CMK (cell line): ENCODE measurements around the gene HELZ.

ENCODE experiments used
- DNase-seq: peaks from one replicate; pipeline ENCODE4 v3.0.0-alpha.2; 2010; ENCODE audit warnings: low read depth

HELZ gene

DNA sequence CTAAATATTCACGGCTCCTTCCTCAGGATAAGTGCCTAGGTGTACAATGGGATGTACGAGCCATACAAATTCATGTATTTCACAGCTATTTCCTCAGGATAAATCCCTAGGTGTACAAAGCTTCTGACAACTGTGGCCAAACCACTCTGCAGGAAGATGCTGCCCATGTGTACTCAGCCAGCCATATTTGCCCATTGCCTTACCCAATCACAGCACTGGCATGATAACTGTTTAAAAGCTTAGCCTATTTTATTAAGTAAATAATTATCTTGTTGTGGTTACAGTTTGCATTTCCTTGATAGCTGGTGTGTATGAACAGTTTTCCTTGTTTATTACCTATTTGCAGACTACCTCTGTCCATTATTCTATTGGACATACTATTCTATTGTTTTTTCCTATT, 165.5 kb downstream of the HELZ start:
- no peak for DNase-seq

DNA sequence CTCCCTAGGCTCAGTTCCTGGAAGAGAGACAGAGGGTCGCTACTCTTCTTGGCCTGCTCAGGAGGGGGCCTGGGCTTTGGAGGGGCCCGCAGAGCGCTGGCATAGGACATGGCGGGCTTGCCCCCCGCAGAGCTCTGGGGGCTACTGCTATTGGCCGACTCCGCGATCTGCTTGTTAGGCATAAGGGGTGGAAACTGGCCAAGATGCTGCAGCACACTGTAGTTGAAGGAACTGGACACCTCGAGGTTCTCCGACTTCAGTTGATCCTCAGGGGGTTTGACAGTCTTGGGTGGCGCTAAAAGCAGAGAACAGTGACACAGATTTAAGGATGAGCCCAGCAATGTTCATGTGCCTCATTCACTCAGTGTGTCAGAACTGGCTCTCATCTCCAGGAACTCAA, 166.7 kb downstream of the HELZ start:
- no peak for DNase-seq

DNA sequence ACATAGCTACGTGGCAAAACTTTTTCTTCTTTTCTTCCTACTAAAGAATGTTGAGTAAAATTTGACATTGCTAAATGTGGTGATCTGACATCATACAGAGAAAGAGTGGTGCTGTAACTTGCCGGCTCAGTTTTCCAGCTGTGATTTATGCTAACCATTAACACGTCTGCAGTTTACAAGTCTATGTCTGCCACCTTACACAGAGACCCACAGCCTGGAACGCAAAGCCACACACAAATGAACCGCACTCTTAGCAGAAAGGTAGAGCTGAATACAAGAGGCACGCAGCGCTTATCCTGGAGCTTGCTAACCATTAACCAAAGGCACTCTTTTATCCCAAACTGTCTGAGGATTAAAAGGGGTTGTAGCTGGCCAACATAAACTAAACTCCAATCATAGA, 168.7 kb downstream of the HELZ start:
- no peak for DNase-seq

DNA sequence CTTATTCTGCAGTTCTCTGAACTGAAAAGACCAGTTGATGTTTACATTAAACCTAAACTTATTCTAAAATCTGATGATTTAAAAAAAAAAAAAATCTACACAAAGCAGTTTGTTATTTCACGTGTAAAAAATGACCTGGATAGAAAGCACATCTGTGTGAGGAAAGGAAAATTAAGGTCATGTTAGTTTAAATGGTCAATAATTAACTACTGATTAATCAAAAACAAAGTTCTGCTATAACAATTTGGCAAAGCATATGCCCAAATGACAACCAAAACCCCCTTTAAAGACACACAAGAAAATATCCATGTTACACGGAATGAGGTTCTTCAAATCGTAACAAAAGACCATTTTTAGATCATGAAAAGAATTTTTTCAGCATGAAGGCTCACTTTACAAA, 170.2 kb downstream of the HELZ start:
- DNase-seq = no peak

DNA sequence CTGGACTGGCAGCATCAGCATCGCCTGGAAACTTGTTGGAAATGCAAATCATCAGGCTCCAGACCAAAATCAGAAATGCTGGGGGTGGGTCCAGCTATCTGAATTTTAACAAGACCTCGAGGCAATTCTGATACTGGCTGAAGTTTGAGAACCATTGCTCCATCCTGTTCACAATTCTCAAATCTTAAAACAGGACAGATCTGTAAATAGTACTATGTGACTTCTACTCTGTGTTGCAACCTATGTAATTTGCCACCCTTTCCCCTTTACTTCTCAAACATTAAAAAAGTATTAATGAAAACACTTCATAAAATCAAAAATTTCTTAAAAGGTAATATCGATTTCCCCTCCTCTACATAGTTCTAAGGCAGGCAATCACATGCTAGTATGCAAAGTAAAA, 172.1 kb downstream of the HELZ start:
- DNase-seq = no peak

DNA sequence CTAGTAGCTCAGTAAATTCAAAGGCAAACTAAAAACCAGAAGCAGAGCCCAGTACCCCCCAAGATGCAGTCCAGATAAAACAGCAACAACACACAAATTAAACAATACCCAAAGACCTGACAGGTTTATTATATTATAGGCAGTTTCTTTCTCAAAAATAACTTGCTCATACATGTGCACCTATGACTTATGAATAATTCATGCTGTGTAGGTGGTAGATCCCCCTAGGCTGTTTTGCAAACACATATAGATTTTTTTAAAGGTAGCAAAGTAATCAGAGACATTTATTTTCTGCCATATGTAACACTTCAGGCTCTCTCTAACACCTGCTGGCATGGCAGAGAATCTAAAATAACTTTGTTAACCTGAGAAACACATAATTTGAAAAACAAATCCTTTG, 173.4 kb downstream of the HELZ start:
- no peak for DNase-seq

DNA sequence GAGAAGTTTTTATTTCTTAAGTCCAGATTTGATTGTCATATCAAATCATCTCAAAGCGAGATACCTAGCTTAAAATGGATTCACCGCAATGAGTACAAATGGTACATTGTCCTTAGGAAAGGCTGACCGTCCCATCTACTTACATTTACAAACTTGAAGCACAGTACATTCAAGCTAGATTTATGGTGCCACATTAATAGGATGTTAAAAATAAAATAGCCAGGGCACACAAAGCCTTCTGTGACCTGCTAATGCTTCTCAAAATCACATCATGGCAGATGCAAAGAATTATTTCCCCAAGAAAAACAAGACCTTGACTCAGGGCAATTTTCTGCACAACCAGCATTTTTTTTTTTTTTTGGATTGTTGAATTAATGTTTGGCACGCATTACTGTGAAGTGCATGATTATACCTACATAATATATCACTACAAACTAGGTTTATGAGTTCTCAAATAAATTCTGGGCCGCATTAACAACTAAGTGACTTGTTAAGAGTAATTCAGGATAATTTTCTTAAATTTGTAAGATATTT, 175.3 kb downstream of the HELZ start:
- DNase-seq = no peak

DNA sequence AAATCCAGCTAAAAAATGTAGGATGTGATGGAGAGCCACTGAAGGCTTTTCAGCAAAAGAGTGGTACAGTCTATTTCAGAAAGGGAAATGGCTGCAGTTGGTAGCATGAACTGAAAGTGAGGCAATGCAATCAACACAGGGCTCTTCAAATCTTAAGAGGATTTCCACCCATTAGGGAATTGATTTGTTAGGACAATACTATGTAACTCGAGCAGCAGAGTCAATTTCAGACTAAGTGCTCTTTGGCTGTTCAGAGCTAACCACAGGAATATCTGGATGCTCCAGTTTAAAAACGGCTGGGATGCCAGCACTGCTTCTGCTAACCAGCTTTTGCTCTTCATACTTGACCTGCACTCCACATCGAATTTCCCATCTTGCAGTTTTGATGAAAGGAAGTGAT, 176.0 kb downstream of the HELZ start:
- no peak for DNase-seq

DNA sequence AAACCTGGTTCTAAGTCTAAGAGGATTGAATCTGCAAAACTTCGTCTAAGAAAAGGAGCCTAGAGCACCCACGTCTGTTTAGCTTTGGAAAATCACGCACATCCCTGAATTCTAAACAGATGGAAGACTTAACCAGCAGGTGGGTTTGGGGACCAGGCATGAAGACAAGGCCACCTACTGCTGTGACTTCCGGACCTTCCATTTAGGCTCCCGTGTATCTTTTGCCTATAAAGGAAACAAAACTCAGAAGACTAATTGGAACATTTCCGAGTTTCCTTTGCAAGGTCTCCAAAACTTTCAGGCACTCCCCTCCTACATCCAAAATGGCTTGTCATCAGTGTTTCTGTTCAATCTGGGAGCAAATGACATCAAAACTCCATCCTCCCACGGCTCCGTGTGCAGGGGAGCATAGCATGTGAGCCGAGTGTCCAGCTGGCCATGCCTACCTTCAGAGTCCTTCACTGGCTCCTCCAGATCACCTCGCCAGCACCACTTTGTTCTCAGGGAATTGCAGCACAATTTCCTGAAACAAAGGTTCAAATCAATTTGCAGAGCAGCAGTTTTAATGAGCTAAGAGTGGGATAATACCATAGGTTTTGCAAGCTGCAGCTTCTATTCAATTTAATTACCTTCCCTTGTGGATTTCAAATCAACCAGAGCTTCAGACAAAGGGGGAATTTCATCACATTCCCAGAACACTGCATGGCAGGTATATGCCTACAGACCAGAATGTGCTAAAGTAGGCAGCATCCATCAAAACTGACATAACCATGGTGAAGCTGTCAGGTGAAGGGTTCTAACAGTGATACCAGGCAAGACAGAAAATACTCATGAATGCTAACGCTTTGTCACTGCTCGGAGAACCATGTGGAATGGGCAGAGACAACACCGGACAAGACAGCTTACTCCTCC, 177.2 kb downstream of the HELZ start:
- no peak for DNase-seq

DNA sequence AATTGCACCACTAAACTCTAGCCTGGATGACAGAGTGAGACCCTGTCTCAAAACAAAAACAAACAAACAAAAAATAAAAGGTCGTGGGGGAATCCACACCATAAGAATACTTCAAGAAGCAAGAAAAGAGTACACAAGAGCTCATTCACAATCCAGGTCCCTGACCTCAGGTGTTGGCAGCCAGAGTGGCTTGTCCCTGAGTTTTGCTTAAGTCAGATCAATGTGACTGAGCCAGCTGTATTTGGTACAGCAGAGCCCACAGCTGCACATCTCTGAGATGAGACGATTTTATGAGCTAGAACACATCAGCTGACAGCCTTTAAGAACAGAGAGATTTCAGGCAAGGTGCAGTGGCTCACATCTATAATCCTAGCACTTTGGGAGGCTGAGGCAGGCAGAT, 178.3 kb downstream of the HELZ start:
- DNase-seq = no peak

DNA sequence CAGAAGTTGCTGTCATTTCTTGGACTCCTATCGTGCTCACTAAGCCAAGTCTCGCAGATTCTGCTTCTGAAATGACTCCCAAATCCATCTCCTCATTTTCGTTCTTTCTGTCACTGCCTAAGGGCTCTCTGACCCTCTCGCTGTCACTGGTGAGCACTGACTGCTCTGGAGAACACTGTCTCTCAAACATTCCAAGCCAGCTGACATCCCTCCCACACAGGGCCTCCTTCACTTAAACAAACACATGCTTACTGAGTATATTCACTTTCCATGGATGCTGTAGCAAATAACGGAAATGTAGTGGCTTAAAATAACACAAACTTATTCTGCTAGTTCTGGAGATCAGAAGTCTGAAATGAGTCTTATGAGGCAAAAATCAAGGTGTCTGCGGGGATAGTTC, 181.9 kb downstream of the HELZ start:
- no peak for DNase-seq

DNA sequence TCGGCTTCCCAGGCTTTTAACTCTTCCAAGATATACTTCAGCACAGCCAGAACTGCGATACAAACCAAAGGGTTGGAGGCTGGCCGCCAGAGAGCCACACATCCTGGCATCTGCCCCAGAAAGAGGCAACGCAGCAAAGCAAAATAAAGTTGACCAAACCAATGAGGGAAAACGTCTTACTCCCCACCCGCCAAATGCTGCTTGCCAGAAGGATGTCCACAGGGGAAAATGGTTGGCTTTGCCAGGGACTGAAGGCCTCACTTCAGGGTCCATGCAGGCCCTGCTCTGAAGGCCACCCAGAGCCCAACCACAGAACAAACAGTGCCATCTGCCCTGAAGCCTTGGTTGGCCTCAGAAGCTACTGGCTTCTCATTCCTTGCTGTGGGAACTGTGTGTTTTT, 185.6 kb downstream of the HELZ start:
- no peak for DNase-seq

DNA sequence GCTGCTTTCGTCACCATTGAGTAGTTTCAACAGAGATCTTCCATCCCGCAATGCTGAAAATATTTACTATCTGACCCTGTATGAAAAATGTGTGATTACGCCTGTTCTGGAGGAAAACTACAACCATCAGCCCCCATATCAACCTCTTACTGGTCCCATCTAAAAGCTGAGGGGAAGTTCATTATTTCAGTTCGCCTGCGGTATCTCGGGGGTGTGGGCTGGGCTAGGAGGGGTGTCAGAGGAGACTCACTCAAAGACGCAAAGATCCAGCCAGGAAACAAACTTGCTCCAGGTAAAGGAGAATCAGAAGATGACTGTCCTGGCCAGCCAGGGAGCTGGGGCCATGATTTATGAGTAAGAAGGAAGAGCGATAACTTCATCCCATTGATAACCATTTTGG, 187.0 kb downstream of the HELZ start:
- no peak for DNase-seq

DNA sequence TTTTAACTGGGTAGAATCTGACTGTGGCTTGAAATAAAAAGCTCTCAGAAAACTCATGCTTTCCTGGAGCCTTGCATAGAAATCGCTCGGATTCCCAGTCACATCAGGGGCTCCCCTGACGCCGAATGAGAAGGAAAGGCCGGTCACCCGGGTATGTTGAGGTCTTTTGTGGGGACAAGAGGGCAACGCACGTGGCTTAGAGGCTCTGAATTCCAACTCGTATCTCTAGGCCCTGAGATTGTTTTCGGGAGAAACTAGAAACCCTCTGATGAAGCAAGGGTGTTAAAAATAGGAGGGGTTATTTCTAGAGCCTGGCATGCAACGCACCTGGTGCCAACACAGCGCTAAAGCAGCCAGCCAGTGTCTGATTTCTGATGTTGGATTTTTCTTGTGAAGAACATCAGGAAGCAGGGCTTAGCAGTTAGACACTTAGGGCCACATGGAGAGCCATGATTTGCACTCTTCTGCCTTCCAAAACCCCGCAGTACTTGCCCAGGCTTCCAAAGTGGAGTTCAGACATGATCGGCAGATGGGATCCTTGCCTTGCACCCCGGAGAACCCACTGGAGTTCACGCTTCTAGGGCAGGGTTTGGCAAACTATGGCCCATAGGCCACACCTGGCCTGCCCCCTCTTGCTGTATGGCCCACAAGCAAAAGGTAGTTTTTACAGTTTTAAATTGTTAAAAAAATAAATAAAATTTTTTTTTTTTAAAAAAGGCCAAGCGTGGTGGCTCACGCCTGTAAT, 188.1 kb downstream of the HELZ start:
- DNase-seq = no peak

DNA sequence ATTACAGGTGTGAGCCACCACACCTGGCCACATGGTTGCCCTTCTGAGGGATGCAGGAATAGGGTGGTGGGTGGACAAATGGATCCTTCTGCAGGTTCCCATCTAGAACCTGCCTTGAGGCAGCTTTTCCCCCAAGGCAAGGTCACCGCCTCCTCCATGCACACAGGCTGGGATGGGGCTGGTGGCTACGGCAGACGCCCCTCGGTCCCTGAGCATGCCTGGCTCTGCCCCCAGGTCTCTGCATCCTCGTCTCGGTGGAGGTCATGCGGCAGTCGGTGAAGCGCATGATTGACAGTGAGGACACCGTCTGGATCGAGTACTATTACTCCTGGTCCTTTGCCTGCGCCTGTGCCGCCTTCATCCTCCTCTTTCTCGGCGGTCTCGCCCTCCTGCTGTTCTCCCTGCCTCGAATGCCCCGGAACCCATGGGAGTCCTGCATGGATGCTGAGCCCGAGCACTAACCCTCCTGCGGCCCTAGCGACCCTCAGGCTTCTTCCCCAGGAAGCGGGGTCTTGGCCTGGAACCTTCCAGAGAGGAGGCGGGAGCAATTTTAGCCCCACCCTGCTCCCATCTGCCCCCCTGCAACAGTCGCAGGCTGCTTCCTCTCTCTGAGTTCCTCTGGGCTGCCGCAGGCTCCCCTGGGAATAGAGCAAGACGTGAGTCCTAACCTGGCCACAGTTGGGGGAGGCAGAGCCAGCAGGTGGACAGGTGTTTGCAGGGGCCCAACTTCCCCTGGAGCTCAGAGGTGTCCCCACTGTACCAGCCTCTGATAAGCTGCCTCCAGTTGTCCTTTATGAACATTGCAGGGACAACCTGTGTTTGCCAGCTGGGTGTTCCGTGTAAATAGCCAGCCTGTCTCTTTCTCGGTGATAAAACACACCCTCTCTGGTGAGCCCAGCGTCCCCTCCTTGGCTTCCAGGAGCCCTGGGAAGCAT, 188.9 kb downstream of the HELZ start:
- no peak for DNase-seq

DNA sequence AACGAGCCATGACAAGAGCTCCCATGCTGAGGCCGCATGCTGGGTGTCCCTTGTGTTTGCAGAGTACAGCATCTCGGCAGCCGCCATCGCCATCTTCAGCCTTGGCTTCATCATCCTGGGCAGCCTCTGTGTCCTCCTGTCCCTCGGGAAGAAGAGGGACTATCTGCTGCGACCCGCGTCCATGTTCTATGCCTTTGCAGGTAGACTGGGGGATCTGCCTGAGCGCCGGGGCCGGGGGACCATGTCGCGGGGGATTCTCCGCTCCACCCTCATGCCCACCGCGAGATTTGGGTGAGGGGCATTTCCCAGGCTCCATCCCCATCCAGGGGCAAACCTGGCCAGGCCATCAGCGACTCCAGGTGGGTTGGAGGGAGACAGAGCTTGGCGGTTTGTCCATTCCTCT, 190.0 kb downstream of the HELZ start:
- no peak for DNase-seq

DNA sequence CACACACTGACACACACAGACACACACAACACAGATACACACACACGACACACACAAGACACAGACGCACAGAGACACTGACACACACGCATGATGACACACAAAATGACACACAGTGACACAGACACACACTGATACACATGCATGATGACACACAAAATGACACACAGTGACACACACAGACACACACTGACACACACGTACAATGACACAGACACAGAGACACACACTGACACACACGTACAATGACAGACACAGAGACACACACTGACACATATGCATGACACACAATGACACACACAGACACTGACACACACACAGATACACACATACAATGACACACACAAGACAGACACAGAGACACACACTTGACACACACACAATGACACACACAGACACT, 190.4 kb downstream of the HELZ start:
- DNase-seq = no peak

DNA sequence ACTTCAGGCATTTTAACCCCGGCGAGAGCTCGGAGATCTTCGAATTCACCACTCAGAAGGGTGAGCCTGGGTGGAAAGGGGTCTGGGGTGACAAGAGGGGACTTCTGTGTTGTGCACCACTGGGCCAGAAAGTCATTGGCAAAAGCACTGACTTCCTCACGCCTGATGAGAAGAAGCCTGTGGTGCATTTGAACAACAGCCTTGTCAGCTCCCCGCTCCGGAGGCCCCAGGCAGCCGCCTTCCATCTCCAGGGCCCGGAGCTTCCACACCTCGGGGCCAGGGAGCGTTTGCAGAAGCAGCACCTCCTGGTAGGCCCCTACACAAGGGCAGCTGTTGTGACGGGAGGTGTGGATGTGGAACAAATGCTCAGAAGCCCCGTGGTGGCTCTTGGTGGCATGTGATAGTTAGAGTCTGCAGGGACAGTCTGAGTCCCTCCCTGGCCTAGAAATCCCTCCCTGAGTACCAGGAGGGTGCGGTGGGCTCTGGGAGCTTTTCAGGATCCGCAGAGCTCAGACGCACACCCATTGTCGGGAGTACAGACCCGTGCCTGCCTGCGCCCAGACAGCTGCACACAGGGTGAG, 190.9 kb downstream of the HELZ start:
- DNase-seq = no peak

DNA sequence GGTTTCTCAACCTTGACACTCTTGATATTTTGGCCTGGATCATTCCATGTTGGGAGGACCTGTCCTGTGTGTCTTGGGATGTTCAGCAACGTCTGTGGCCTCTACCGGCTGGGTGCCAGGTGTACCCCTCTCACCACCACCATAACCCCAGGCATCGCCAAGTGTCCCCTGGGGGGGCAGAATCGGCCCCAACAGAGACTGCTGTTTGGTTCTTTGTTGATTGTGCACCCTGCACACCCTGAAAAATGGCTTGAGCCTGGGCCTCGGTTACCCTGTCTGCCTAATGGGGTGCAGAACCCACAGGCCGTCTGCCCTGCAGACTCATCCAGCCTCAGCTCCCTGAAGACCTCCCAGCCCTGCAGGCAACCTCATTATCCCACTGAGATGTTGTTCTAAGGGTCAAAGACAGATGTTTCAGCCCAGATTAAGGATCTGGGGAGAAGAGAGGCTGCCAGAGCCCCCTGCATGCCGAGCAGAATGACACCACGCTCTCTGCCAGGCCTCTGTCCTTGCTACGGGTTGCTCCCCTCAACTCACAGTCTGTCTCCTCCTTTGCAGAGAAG, 191.5 kb downstream of the HELZ start:
- DNase-seq = no peak

DNA sequence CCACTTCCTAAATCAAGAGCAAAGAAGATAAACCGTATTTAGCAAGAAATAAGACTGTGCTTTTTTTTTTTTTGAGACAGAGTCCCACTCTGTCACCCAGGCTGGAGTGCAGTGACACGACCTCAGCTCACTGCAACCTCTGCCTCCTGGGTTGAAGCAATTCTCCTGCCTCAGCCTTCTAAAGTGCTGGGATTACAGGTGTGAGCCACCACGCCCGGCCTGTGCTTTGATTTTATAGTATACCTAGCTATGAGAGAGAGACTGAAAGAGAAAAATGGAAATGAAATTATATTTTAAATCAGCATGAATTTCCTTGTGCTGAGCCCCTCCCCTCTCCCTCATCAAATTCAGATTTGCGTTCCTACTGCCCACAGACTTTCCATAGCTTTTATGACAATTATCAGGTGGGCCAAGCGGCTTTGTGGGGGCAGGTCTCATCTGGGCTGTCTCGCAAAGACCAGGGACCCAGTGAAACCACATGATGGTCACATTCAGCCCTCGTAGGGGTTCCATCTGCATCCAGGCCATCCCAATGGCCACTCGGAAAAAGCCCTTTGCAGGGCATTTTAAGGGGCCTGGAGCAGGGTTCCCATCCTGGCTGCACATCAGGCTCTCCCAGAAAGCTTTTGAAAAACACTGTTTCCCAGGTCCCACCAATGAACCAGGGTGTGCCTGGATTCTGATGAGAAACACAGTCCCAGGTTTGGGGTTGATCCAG, 192.1 kb downstream of the HELZ start:
- DNase-seq = no peak

DNA sequence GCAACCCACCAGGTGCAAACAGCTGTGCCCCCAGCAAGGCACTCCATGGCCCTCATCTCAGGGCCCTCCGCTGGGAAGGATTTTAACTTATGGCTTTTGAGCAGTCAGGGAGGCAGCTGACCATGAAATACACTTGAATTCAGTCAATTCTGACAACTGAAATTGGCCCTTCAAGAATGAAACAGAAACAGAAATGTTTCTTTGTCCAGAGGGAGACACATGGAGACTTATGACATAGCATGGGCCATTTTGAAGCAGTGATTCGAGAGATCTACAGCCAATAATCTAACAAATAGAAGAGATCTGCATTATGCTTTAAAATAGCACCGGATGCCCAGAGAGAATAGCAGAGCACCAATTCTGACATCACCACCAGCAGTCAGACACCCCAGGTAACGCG, 193.2 kb downstream of the HELZ start:
- DNase-seq = no peak
